ENCODE data around the gene ARHGEF40.
A peak's percentile ranks its signal among the peaks of the same experiment; 100 is the strongest.

- TF ChIP-seq CTCF (IDR thresholded peaks at IDR 0.05; ENCODE audit: borderline replicate concordance, extremely low read depth, low read length, poor library complexity, severe bottlenecking) = peak; percentile 100
- TF ChIP-seq EZH2 (IDR thresholded peaks at IDR 0.05; ENCODE audit: borderline replicate concordance, low read depth, low read length, severe bottlenecking) = no peak
These were observed 22.3 kb downstream of the ARHGEF40 start for GRCh38 chr14:21092273-21093011.
